K562 (cell line): ENCODE measurements around the gene TREM1. TPM values are rescaled to one million over a fixed set of nuclear protein-coding genes. Genes with fewer than 3 reads are reported as not detected.

Experiments
- BRD4 ChIP-seq: fragments of 200-600 bp; sonication (generic); IDR thresholded peaks from 2 replicates; pipeline ENCODE4 v1.6.1; 2017; ENCODE audit warnings: inconsistent platforms
- E2F6 ChIP-seq, 2 experiments: IDR thresholded peaks; 2 replicates each; pipeline ENCODE4 v1.6.1; 2011; ENCODE audit warnings: borderline replicate concordance in 1 of 2, control low read depth in 1 of 2, low read depth in 1 of 2, low read length in 1 of 2, mild to moderate bottlenecking in 1 of 2, mixed read lengths in 1 of 2, moderate library complexity in 1 of 2; ENCODE audit not compliant: insufficient read depth in 1 of 2, insufficient read length in 1 of 2, poor library complexity in 1 of 2, severe bottlenecking in 1 of 2; ENCODE audit errors: extremely low read depth in 1 of 2
- FUS ChIP-seq: fragments of 200-400 bp; formaldehyde crosslinking; optimal IDR thresholded peaks from 2 replicates; pipeline ENCODE3; 2017; ENCODE audit warnings: low read depth, low read length
- GABPB2 ChIP-seq: fragments of 250-450 bp; sonication (Bioruptor Pico); conservative IDR thresholded peaks from 2 replicates; pipeline ENCODE4 v1.5.1; 2021; ENCODE audit warnings: mild to moderate bottlenecking
- NCOA4 ChIP-seq: fragments of 450-650 bp; IDR thresholded peaks from 2 replicates; pipeline ENCODE4 v1.6.1; 2018; ENCODE audit warnings: mild to moderate bottlenecking; ENCODE audit not compliant: partially characterized antibody
- NR2F6 ChIP-seq: fragments of 450-650 bp; formaldehyde crosslinking; IDR thresholded peaks from 2 replicates; pipeline ENCODE4 v1.4.0; 2020; ENCODE audit warnings: mild to moderate bottlenecking
- RB1 ChIP-seq: fragments of 450-650 bp; IDR thresholded peaks from 2 replicates; pipeline ENCODE4 v1.6.1; 2017; ENCODE audit warnings: low read depth, mild to moderate bottlenecking
- RBBP5 ChIP-seq: fragments of 200-600 bp; sonication (generic); IDR thresholded peaks from 2 replicates; pipeline ENCODE4 v1.6.1; 2012; ENCODE audit warnings: borderline replicate concordance, mild to moderate bottlenecking, low read length, control low read depth, inconsistent platforms; ENCODE audit not compliant: insufficient read depth, poor library complexity, severe bottlenecking
- RBM22 ChIP-seq: fragments of 200-400 bp; formaldehyde crosslinking; IDR thresholded peaks from 2 replicates; pipeline ENCODE4 v1.6.1; 2018; ENCODE audit warnings: low read length, low read depth; ENCODE audit not compliant: poor library complexity, severe bottlenecking
- SPI1 ChIP-seq: IDR thresholded peaks from 2 replicates; pipeline ENCODE4 v1.6.1; 2011; ENCODE audit warnings: low read depth, low read length, control low read depth, borderline replicate concordance
- TAF15 ChIP-seq: fragments of 200-400 bp; formaldehyde crosslinking; IDR thresholded peaks from 2 replicates; pipeline ENCODE4 v1.6.1; 2017; ENCODE audit warnings: mild to moderate bottlenecking, low read depth, low read length, moderate library complexity
- ZBTB1 ChIP-seq: sonication (generic); formaldehyde crosslinking; IDR thresholded peaks from 2 replicates; pipeline ENCODE4 v1.8.1; 2023; ENCODE audit warnings: missing genetic modification reagents, low read depth, mild to moderate bottlenecking, borderline replicate concordance
- ZNF143 ChIP-seq: sonication (generic); formaldehyde crosslinking; IDR thresholded peaks from 2 replicates; pipeline ENCODE4 v1.9.0; 2022; ENCODE audit warnings: mild to moderate bottlenecking, missing genetic modification reagents
- ZNF197 ChIP-seq: fragments of 200-800 bp; sonication (Bioruptor generic); IDR thresholded peaks from 2 replicates; pipeline ENCODE4 v1.6.1; 2016; ENCODE audit warnings: low read depth, missing genetic modification characterization, missing compliant biosample characterization
- ZNF274 ChIP-seq: IDR thresholded peaks from 2 replicates; pipeline ENCODE4 v1.6.1; 2011; ENCODE audit warnings: low read depth, mild to moderate bottlenecking, low read length, moderate library complexity, borderline replicate concordance
- ZNF695 ChIP-seq: fragments of 450-650 bp; formaldehyde crosslinking; IDR thresholded peaks from 2 replicates; pipeline ENCODE4 v1.4.0; 2020; ENCODE audit warnings: mild to moderate bottlenecking, moderate library complexity
- ZNF780A ChIP-seq: fragments of 250-450 bp; sonication (Bioruptor Pico); IDR thresholded peaks from 2 replicates; pipeline ENCODE4 v1.5.0; 2021; ENCODE audit warnings: mild to moderate bottlenecking
- ZNF79 ChIP-seq: fragments of 250-450 bp; sonication (Bioruptor Pico); IDR thresholded peaks from 2 replicates; pipeline ENCODE4 v1.4.0; 2020; ENCODE audit warnings: low read depth, mild to moderate bottlenecking, moderate library complexity
- polyA plus RNA-seq, 8 experiments: library from polyadenylated mRNA; depleted of rRNA in 4 of 8; stranded (reverse) in 5 of 8; unstranded in 3 of 8; fragments of >200 nt; fragmentation: Nextera tagmentation in 2 of 8; fragmentation: Illumina TruSeq in 1 of 8; extraction: Ambion mirVana in 2 of 8; extraction: Trizol in 1 of 8; gene quantifications; 2 replicates each; pipeline versions ENCODE4 v1.2.1 to v1.2.3, GENCODE V29; 2011 to 2014; ENCODE audit warnings: inconsistent platforms in 1 of 8, missing spikeins in 1 of 8
- total RNA-seq, 7 experiments: library from RNA; depleted of rRNA in 6 of 7; stranded (reverse); fragments of >200 nt in 6 of 7; fragmentation: Illumina TruSeq in 2 of 7; extraction: Trizol in 2 of 7; gene quantifications; 2 replicates each; pipeline versions ENCODE4 v1.2.1 to v1.2.3, GENCODE V29; 2011 to 2021; ENCODE audit warnings: low replicate concordance in 1 of 7
- TF ChIP-seq, protein P1 (sequence below): fragments of 450-650 bp; IDR thresholded peaks from 2 replicates; pipeline ENCODE4 v1.6.1; 2016; ENCODE audit warnings: mild to moderate bottlenecking
- TF ChIP-seq, protein P2 (sequence below): fragments of 450-650 bp; IDR thresholded peaks from 2 replicates; pipeline ENCODE4 v1.6.1; 2016; ENCODE audit warnings: antibody characterized with exemption

TREM1 gene
- total and polyA plus RNA-seq, 9 of the 15 experiments (the other 6 are each of a cell fraction or from before 2014, with no cell fraction given): not detected

GRCh38 chr6:41278699-41279405 is 7.6 kb downstream of the TREM1 start (continued):
- no peak for TF ChIP-seq ZNF143 (CRISPR knock-in tag)
- no peak for TF ChIP-seq RBM22
- no peak for TF ChIP-seq NCOA4
- no peak for TF ChIP-seq ZBTB1 (CRISPR knock-in tag)
- no peak for TF ChIP-seq GABPB2 (CRISPR knock-in tag)
- no peak for TF ChIP-seq RBBP5
- TF ChIP-seq ZNF274: no peak
- TF ChIP-seq RB1: peak; percentile 93
- no peak for TF ChIP-seq ZNF79 (CRISPR knock-in tag)
- no peak for TF ChIP-seq NR2F6 (CRISPR knock-in tag)
- TF ChIP-seq FUS: no peak
- no peak for TF ChIP-seq ZNF197 (CRISPR knock-in tag)
- peak in 1 of 2 experiments; percentile 43 for TF ChIP-seq E2F6 (IDR thresholded peaks at IDR 0.05; ENCODE audit: borderline replicate concordance in 1 of 2, extremely low read depth in 1 of 2, insufficient read depth in 1 of 2, insufficient read length in 1 of 2, low read depth in 1 of 2, low read length in 1 of 2, poor library complexity in 1 of 2, severe bottlenecking in 1 of 2)
- TF ChIP-seq ZNF695 (CRISPR knock-in tag): no peak
- TF ChIP-seq SPI1: peak; percentile 59
- TF ChIP-seq, protein P1, sequence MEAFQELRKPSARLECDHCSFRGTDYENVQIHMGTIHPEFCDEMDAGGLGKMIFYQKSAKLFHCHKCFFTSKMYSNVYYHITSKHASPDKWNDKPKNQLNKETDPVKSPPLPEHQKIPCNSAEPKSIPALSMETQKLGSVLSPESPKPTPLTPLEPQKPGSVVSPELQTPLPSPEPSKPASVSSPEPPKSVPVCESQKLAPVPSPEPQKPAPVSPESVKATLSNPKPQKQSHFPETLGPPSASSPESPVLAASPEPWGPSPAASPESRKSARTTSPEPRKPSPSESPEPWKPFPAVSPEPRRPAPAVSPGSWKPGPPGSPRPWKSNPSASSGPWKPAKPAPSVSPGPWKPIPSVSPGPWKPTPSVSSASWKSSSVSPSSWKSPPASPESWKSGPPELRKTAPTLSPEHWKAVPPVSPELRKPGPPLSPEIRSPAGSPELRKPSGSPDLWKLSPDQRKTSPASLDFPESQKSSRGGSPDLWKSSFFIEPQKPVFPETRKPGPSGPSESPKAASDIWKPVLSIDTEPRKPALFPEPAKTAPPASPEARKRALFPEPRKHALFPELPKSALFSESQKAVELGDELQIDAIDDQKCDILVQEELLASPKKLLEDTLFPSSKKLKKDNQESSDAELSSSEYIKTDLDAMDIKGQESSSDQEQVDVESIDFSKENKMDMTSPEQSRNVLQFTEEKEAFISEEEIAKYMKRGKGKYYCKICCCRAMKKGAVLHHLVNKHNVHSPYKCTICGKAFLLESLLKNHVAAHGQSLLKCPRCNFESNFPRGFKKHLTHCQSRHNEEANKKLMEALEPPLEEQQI: no peak
- TF ChIP-seq TAF15: no peak
- no peak for TF ChIP-seq ZNF780A (CRISPR knock-in tag)
- no peak for TF ChIP-seq BRD4
- TF ChIP-seq, protein P2, sequence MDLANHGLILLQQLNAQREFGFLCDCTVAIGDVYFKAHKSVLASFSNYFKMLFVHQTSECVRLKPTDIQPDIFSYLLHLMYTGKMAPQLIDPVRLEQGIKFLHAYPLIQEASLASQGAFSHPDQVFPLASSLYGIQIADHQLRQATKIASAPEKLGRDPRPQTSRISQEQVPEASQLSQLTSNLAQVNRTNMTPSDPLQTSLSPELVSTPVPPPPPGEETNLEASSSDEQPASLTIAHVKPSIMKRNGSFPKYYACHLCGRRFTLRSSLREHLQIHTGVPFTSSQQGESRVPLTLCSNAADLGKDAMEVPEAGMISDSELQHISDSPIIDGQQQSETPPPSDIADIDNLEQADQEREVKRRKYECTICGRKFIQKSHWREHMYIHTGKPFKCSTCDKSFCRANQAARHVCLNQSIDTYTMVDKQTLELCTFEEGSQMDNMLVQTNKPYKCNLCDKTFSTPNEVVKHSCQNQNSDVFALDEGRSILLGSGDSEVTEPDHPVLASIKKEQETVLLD: peak; percentile 71; the same call in 1 of the 2 replicates
